Thyroid gland (tissue), 4 donors: ENCODE data around the gene ATP9B. TPM values are rescaled to one million over a fixed set of nuclear protein-coding genes. Genes with fewer than 3 reads are reported as not detected.

ENCODE experiments used
- DNase-seq, 2 donors: peaks; one replicate each; pipeline ENCODE4 v3.0.0-alpha.2; 2019
- H3K27ac ChIP-seq, 3 donors: fragments of 200-600 bp; sonication (generic); 1 replicate in 2 of 3; 2 replicates in 1 of 3; pipeline ENCODE4 v1.5.1; 2016 to 2019; ENCODE audit warnings: mild to moderate bottlenecking in 1 of 3, moderate library complexity in 1 of 3
- H3K27me3 ChIP-seq: fragments of 200-600 bp; sonication (generic); one replicate; pipeline ENCODE4 v1.5.1; 2019
- H3K36me3 ChIP-seq, 2 donors: fragments of 200-600 bp; sonication (generic); one replicate each; pipeline ENCODE4 v1.5.1; 2016 to 2019
- H3K4me1 ChIP-seq, 2 donors: fragments of 200-600 bp; sonication (generic); one replicate each; pipeline ENCODE4 v1.5.1; 2017 to 2019
- H3K4me3 ChIP-seq, 3 donors: fragments of 200-600 bp; sonication (generic); replicated peaks in 1 of 3; 1 replicate in 2 of 3; 2 replicates in 1 of 3; pipeline ENCODE4 v1.5.1; 2016; ENCODE audit warnings: mild to moderate bottlenecking in 1 of 3
- H3K9me3 ChIP-seq: fragments of 200-600 bp; sonication (generic); one replicate; pipeline ENCODE4 v1.5.1; 2017
- CTCF ChIP-seq, 6 experiments: fragments of 200-600 bp in 3 of 6; fragments of 450-650 bp in 3 of 6; sonication (generic) in 3 of 6; IDR thresholded peaks; one replicate each; pipeline ENCODE4 v1.5.1; 2016 to 2019; ENCODE audit warnings: antibody characterized with exemption in 6 of 6, mild to moderate bottlenecking in 2 of 6, inconsistent platforms in 1 of 6, moderate library complexity in 1 of 6
- POLR2A ChIP-seq, 2 donors: fragments of 450-650 bp; IDR thresholded peaks; one replicate each; pipeline ENCODE4 v1.6.1; 2017; ENCODE audit warnings: antibody characterized with exemption in 2 of 2, mild to moderate bottlenecking in 2 of 2, moderate library complexity in 1 of 2
- WGBS, 2 donors: methylation state at CpG; one replicate each; pipeline ENCODE4 v1.1.5; 2017; 5-methylcytosine and 5-hydroxymethylcytosine counted together
- intact Hi-C: fragments of 100-400 bp; cut with DNase I; formaldehyde crosslinking; loops from one replicate; pipeline ENCODE4 v1.15.1; 2023
- total RNA-seq, 4 donors: library from RNA; depleted of rRNA; stranded (reverse); fragments of >200 nt; gene quantifications; one replicate each; pipeline ENCODE4 v1.2.3, GENCODE V29; 2016

ATP9B gene
- total RNA-seq, 4 donors from 2014 or later: 30.6 to 58.1 (median 48.2) TPM

- Histone ChIP-seq H3K4me1 (no peaks in the 10 kb centered on the region), H3K36me3 (no peaks in the 10 kb centered on the region), H3K27me3 (no peaks in the 10 kb centered on the region), H3K9me3 (no peaks in the 10 kb centered on the region), H3K4me3 (no peak overlapping the region), H3K27ac (no peak overlapping the region)
- DNase-seq: no peak
- intact Hi-C loops: no loop called here
- TF ChIP-seq POLR2A (IDR thresholded peaks at IDR 0.05): no peak
- TF ChIP-seq CTCF (IDR thresholded peaks at IDR 0.05): no peak
- 75 to 78% methylated on average over 3 of the region's 3 CpGs for WGBS, 2 donors
Measured at GRCh38 chr18:79227621-79228020, 158.4 kb downstream of the ATP9B start.

GRCh38 chr18:79229431-79229830 lies 160.2 kb downstream of the ATP9B start:
- H3K36me3 ChIP-seq: no peaks in the 10 kb centered on the region
- no peaks in the 10 kb centered on the region for H3K9me3 ChIP-seq
- H3K27ac ChIP-seq: no peak overlapping the region
- H3K4me3 ChIP-seq: no peak overlapping the region
- no peak for TF ChIP-seq POLR2A (IDR thresholded peaks at IDR 0.05)
- no peak for TF ChIP-seq CTCF (IDR thresholded peaks at IDR 0.05)
- H3K4me1 ChIP-seq: no peaks in the 10 kb centered on the region
- no peaks in the 10 kb centered on the region for H3K27me3 ChIP-seq
- WGBS, 2 donors: 95 to 97% methylated on average over 6 of the region's 6 CpGs
- intact Hi-C loops: no loop called here
- DNase-seq: no peak

GRCh38 chr18:79234438-79234837 lies 165.2 kb downstream of the ATP9B start:
- Histone ChIP-seq H3K27me3 (no peaks in the 10 kb centered on the region), H3K27ac (no peak overlapping the region), H3K9me3 (no peaks in the 10 kb centered on the region), H3K4me1 (no peaks in the 10 kb centered on the region), H3K36me3 (no peaks in the 10 kb centered on the region), H3K4me3 (no peak overlapping the region)
- no peak for DNase-seq
- WGBS, 2 donors: 92 to 95% methylated on average over 13 to 14 of the region's 14 CpGs
- no peak for TF ChIP-seq POLR2A (IDR thresholded peaks at IDR 0.05)
- no peak for TF ChIP-seq CTCF (IDR thresholded peaks at IDR 0.05)
- intact Hi-C loops: no loop called here

GRCh38 chr18:79239631-79240030 lies 170.4 kb downstream of the ATP9B start:
- TF ChIP-seq POLR2A (IDR thresholded peaks at IDR 0.05) (no peak), CTCF (IDR thresholded peaks at IDR 0.05) (no peak)
- Histone ChIP-seq H3K27me3 (no peaks in the 10 kb centered on the region), H3K9me3 (no peaks in the 10 kb centered on the region), H3K4me3 (no peak overlapping the region), H3K4me1 (no peaks in the 10 kb centered on the region), H3K27ac (no peak overlapping the region), H3K36me3 (no peaks in the 10 kb centered on the region)
- intact Hi-C loops: no loop called here
- no peak for DNase-seq
- WGBS, 2 donors: 92 to 94% methylated on average over 12 of the region's 12 CpGs

GRCh38 chr18:79241755-79242154 lies 172.6 kb downstream of the ATP9B start:
- TF ChIP-seq CTCF (IDR thresholded peaks at IDR 0.05): no peak
- no peak for TF ChIP-seq POLR2A (IDR thresholded peaks at IDR 0.05)
- no peak overlapping the region for H3K4me3 ChIP-seq
- 92 to 94% methylated on average over 8 of the region's 8 CpGs for WGBS, 2 donors
- H3K27ac ChIP-seq: no peak overlapping the region
- DNase-seq: no peak
- no peaks in the 10 kb centered on the region for H3K4me1 ChIP-seq
- no peaks in the 10 kb centered on the region for H3K9me3 ChIP-seq
- intact Hi-C loops: no loop called here
- no peaks in the 10 kb centered on the region for H3K36me3 ChIP-seq
- H3K27me3 ChIP-seq: no peaks in the 10 kb centered on the region
